Duodenal mucosa (tissue), 2 donors: ENCODE data around the gene SMYD5.

Experiments used
- H3K27ac ChIP-seq: one replicate; pipeline ENCODE4 v1.7.0; 2013; ENCODE audit warnings: low read depth, low read length
- H3K27me3 ChIP-seq, 2 donors: one replicate each; pipeline ENCODE4 v1.7.0; 2013; ENCODE audit warnings: low read length in 2 of 2, control low read depth in 1 of 2; ENCODE audit not compliant: insufficient read depth in 2 of 2, control insufficient read depth in 1 of 2
- H3K36me3 ChIP-seq, 2 donors: one replicate each; pipeline ENCODE4 v1.7.0; 2013; ENCODE audit warnings: low read length in 2 of 2, control low read depth in 1 of 2; ENCODE audit not compliant: insufficient read depth in 2 of 2, control insufficient read depth in 1 of 2
- H3K4me1 ChIP-seq, 2 donors: one replicate each; pipeline ENCODE4 v1.7.0; 2013; ENCODE audit warnings: low read length in 2 of 2, control low read depth in 1 of 2; ENCODE audit not compliant: insufficient read depth in 2 of 2, control insufficient read depth in 1 of 2
- H3K4me3 ChIP-seq, 2 donors: one replicate each; pipeline ENCODE4 v1.7.0; 2013; ENCODE audit warnings: low read length in 2 of 2, low read depth in 1 of 2
- H3K9ac ChIP-seq, 2 donors: one replicate each; pipeline ENCODE4 v1.7.0; 2013; ENCODE audit warnings: low read length in 2 of 2, low read depth in 1 of 2
- H3K9me3 ChIP-seq, 2 donors: one replicate each; pipeline ENCODE4 v1.7.0; 2013; ENCODE audit warnings: low read length in 2 of 2, control low read depth in 1 of 2; ENCODE audit not compliant: control insufficient read depth in 1 of 2

Gene SMYD5

GRCh38 chr2:73237168-73237567 is 23.1 kb downstream of the SMYD5 start:
- Histone ChIP-seq H3K9ac (no peak overlapping the region), H3K36me3 (peaks cover 10 to 24% of the 10 kb centered on the region in 2 donors), H3K4me1 (peaks cover 17 to 31% of the 10 kb centered on the region in 2 donors), H3K27ac (no peak overlapping the region), H3K4me3 (no peak overlapping the region), H3K9me3 (no peaks in the 10 kb centered on the region), H3K27me3 (no peaks in the 10 kb centered on the region)

GRCh38 chr2:73238149-73238548 is 24.1 kb downstream of the SMYD5 start:
- Histone ChIP-seq H3K4me3 (no peak overlapping the region), H3K9me3 (no peaks in the 10 kb centered on the region), H3K36me3 (peaks cover 18 to 33% of the 10 kb centered on the region in 2 donors), H3K27ac (no peak overlapping the region), H3K4me1 (peaks cover 14 to 25% of the 10 kb centered on the region in 2 donors), H3K27me3 (no peaks in the 10 kb centered on the region), H3K9ac (no peak overlapping the region)

GRCh38 chr2:73238976-73239375 is 24.9 kb downstream of the SMYD5 start:
- Histone ChIP-seq H3K27me3 (no peaks in the 10 kb centered on the region), H3K36me3 (peaks cover 20 to 41% of the 10 kb centered on the region in 2 donors), H3K9me3 (no peaks in the 10 kb centered on the region), H3K27ac (no peak overlapping the region), H3K4me1 (peaks cover 14 to 18% of the 10 kb centered on the region in 2 donors), H3K4me3 (no peak overlapping the region), H3K9ac (no peak overlapping the region)

- Histone ChIP-seq H3K4me3 (no peak overlapping the region), H3K9me3 (no peaks in the 10 kb centered on the region), H3K27me3 (no peaks in the 10 kb centered on the region), H3K4me1 (peaks cover 13 to 15% of the 10 kb centered on the region in 2 donors), H3K27ac (no peak overlapping the region), H3K36me3 (peaks cover 28 to 49% of the 10 kb centered on the region in 2 donors), H3K9ac (no peak overlapping the region)
These were observed 25.7 kb downstream of the SMYD5 start for GRCh38 chr2:73239776-73240175.

- Histone ChIP-seq H3K9ac (no peak overlapping the region), H3K27me3 (no peaks in the 10 kb centered on the region), H3K27ac (no peak overlapping the region)
These were observed 30.0 kb downstream of the SMYD5 start for GRCh38 chr2:73243884-73244570.

GRCh38 chr2:73244580-73244979 is 30.5 kb downstream of the SMYD5 start:
- Histone ChIP-seq H3K27me3 (no peaks in the 10 kb centered on the region), H3K4me1 (no peaks in the 10 kb centered on the region), H3K27ac (no peak overlapping the region), H3K9me3 (no peaks in the 10 kb centered on the region), H3K4me3 (no peak overlapping the region), H3K36me3 (peaks cover 65 to 82% of the 10 kb centered on the region in 2 donors), H3K9ac (no peak overlapping the region)

More at GRCh38 chr2:73243884-73244570, 30.0 kb downstream of the SMYD5 start:
- Histone ChIP-seq H3K9me3 (no peaks in the 10 kb centered on the region), H3K36me3 (peaks cover 63 to 82% of the 10 kb centered on the region in 2 donors), H3K4me1 (no peaks in the 10 kb centered on the region), H3K4me3 (no peak overlapping the region)

- Histone ChIP-seq H3K9ac (no peak overlapping the region), H3K9me3 (no peaks in the 10 kb centered on the region), H3K4me1 (no peaks in the 10 kb centered on the region), H3K36me3 (peaks cover 77 to 96% of the 10 kb centered on the region in 2 donors), H3K4me3 (no peak overlapping the region), H3K27me3 (no peaks in the 10 kb centered on the region), H3K27ac (no peak overlapping the region)
These were observed 32.8 kb downstream of the SMYD5 start for GRCh38 chr2:73246850-73247249.

GRCh38 chr2:73249636-73250035 is 35.6 kb downstream of the SMYD5 start:
- Histone ChIP-seq H3K27me3 (no peaks in the 10 kb centered on the region), H3K27ac (no peak overlapping the region), H3K36me3 (peaks cover 68 to 99% of the 10 kb centered on the region in 2 donors), H3K9ac (no peak overlapping the region), H3K4me3 (no peak overlapping the region), H3K4me1 (no peaks in the 10 kb centered on the region), H3K9me3 (no peaks in the 10 kb centered on the region)

- Histone ChIP-seq H3K9ac (no peak overlapping the region), H3K27ac (no peak overlapping the region), H3K9me3 (no peaks in the 10 kb centered on the region), H3K27me3 (no peaks in the 10 kb centered on the region), H3K4me1 (no peaks in the 10 kb centered on the region), H3K4me3 (no peak overlapping the region), H3K36me3 (peaks cover 53 to 85% of the 10 kb centered on the region in 2 donors)
These were observed 37.1 kb downstream of the SMYD5 start for GRCh38 chr2:73250872-73251846.
